ENCODE data around the gene SOX8.

DNA sequence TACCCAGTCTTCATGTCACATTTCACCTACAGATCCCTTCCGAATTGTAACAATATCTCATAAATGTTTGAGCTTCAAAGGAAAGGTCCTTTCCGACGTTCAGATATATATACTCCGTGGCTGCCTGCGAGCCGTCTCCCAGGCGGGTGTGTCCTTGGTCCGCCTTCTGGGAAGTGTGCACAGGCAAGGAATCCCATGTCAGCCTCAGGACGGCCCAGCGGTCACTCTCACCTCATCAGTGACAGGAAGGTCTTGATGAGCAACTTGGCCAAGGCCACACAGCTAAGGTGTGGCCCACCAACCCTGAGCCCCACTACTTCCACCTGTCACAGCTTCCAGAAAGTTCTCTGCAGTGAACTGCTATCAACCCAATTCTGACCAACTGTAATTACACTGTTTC lies 15.1 kb upstream of the SOX8 start:
- TF ChIP-seq, protein P1, sequence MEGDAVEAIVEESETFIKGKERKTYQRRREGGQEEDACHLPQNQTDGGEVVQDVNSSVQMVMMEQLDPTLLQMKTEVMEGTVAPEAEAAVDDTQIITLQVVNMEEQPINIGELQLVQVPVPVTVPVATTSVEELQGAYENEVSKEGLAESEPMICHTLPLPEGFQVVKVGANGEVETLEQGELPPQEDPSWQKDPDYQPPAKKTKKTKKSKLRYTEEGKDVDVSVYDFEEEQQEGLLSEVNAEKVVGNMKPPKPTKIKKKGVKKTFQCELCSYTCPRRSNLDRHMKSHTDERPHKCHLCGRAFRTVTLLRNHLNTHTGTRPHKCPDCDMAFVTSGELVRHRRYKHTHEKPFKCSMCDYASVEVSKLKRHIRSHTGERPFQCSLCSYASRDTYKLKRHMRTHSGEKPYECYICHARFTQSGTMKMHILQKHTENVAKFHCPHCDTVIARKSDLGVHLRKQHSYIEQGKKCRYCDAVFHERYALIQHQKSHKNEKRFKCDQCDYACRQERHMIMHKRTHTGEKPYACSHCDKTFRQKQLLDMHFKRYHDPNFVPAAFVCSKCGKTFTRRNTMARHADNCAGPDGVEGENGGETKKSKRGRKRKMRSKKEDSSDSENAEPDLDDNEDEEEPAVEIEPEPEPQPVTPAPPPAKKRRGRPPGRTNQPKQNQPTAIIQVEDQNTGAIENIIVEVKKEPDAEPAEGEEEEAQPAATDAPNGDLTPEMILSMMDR (IDR thresholded peaks at IDR 0.05), result no peak
- TF ChIP-seq POLR2A (IDR thresholded peaks at IDR 0.05), result no peak
